Lower leg skin (tissue), 3 donors: ENCODE measurements around the gene STX11.

Source experiments
- CTCF ChIP-seq, 3 donors: fragments of 450-650 bp; IDR thresholded peaks; one replicate each; pipeline ENCODE4 v1.5.1; 2016; ENCODE audit warnings: antibody characterized with exemption in 3 of 3, mild to moderate bottlenecking in 3 of 3, moderate library complexity in 2 of 3
- POLR2A ChIP-seq, 2 donors: fragments of 450-650 bp; IDR thresholded peaks; one replicate each; pipeline ENCODE4 v1.6.1; 2016 to 2017; ENCODE audit warnings: antibody characterized with exemption in 2 of 2, mild to moderate bottlenecking in 1 of 2, moderate library complexity in 1 of 2

GRCh38 chr6:144232832-144233230 lies 82.5 kb downstream of the STX11 start:
- no peak for TF ChIP-seq CTCF (IDR thresholded peaks at IDR 0.05)
- TF ChIP-seq POLR2A (IDR thresholded peaks at IDR 0.05), result no peak
